ENCODE data around the gene STARD8.
A peak's percentile ranks its signal among the peaks of the same experiment; 100 is the strongest.
"Not testable (repeated sequence)": the region's sequence is repeated elsewhere in the genome, so short reads cannot be mapped to it uniquely, and the experiment has no call there.

STARD8 gene

GRCh38 chrX:68648960-68649359 lies 1.5 kb downstream of the STARD8 start:
- Histone ChIP-seq H3K9ac (ENCODE audit: low read depth, low read length) (peak overlapping the region; percentile 1; the same call in 1 of the 2 replicates), H3K36me3 (ENCODE audit: insufficient read depth, low read length) (no peaks in the 10 kb centered on the region), H3K9me3 (ENCODE audit: control insufficient read depth, insufficient read depth, low read length) (no peaks in the 10 kb centered on the region), H3K4me1 (ENCODE audit: insufficient read depth, low read length) (peaks cover 28% of the 10 kb centered on the region)

DNA sequence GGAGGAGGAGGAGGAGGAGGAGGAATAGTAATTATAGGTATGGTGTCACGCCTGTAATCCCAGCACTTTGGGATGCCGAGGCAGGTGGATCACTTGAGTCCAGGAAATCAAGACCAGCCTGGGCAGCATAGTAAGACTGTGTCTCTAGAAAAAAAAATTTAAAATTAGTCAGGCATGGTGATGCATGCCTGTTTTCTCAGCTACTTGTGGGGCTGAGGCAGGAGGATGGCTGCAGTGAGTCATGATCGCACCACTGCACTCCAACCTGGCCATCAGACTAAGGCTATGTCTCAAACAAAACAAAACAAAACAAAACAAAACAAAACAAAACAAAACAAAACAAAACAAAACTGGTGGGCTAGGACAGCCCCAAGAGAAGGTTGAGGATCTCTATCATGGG lies 3.0 kb downstream of the STARD8 start:
- Histone ChIP-seq H3K4me1 (ENCODE audit: insufficient read depth, low read length) (peaks cover 28% of the 10 kb centered on the region), H3K9ac (ENCODE audit: low read depth, low read length) (no peak overlapping the region), H3K9me3 (ENCODE audit: control insufficient read depth, insufficient read depth, low read length) (no peaks in the 10 kb centered on the region), H3K36me3 (ENCODE audit: insufficient read depth, low read length) (no peaks in the 10 kb centered on the region)

DNA sequence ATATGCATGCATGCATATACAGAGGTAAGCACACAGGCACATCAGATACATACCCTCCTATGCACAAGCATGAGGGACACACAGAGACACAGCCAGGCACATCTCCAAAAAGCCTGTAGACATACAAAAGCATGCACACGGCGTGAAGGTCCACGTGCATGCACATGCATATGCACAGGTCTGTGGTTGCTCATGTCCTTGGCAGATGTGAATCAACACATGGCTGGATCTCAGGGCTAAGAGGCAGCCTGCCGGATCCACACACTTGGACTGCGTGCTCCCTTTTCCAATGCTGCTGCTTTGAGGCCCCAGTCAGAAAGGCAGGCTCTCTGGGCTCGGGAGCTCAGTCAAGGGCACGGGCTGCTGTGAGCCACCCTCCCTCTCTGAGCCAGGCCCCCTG lies 3.6 kb downstream of the STARD8 start:
- peaks cover 28% of the 10 kb centered on the region for H3K4me1 ChIP-seq (ENCODE audit: insufficient read depth, low read length)
- no peaks in the 10 kb centered on the region for H3K36me3 ChIP-seq (ENCODE audit: insufficient read depth, low read length)
- no peaks in the 10 kb centered on the region for H3K9me3 ChIP-seq (ENCODE audit: control insufficient read depth, insufficient read depth, low read length)
- H3K9ac ChIP-seq (ENCODE audit: low read depth, low read length): no peak overlapping the region

DNA sequence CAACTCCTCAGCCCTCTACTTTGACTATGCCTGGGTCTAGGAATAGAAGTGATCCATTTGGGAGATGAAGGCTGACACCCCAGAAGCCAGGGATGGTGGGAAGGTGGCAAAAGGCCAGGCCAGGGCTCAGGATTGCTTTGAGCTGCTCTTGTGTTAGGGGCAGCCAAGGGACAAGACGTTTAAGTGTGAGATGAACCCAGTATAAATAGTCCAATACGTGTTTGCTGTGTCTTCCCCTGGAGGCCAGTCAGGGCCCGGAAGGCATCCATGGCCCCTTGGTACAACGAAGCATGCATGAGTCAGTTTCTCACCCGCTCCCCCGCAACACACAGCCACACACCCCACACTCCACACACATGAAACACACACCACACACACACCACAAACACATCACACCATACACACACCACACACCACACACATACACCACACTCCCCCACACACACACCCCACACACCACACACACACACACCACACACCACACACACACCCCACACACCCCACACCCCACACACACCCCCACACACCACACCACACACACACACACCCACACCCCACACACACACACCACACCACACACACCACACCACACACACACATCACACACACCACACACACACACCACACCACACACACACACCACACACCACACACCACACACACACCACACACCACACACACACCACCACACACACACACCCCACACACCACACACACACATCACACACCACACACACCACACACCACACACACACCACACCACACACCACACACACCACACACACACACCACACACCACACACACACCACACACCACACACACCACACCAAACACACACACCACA lies 5.1 kb downstream of the STARD8 start:
- Histone ChIP-seq H3K9ac (ENCODE audit: low read depth, low read length) (no peak overlapping the region), H3K4me1 (ENCODE audit: insufficient read depth, low read length) (peaks cover 21% of the 10 kb centered on the region), H3K9me3 (ENCODE audit: control insufficient read depth, insufficient read depth, low read length) (no peaks in the 10 kb centered on the region), H3K36me3 (ENCODE audit: insufficient read depth, low read length) (no peaks in the 10 kb centered on the region)

DNA sequence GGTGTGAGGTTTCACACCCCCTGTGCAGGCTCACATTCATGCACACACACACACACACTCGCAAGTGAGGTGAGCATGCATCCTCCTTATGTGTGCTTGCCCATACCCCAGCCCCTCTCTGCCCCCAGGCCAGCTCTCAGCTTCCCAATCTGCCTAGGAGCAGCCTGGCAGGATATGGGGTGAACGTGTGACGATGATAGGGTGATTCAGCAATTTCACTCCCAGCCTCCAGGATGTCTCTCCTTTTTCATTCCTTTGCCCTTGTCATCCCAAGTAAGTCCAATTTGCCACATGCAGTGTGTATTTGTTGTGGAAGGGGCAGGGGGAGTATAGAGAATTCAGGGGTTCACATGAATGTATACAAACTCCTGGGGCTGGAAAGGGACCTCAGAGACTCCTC lies 7.2 kb downstream of the STARD8 start:
- Histone ChIP-seq H3K9ac (ENCODE audit: low read depth, low read length) (no peak overlapping the region), H3K36me3 (ENCODE audit: insufficient read depth, low read length) (no peaks in the 10 kb centered on the region), H3K4me1 (ENCODE audit: insufficient read depth, low read length) (peaks cover 22% of the 10 kb centered on the region), H3K9me3 (ENCODE audit: control insufficient read depth, insufficient read depth, low read length) (no peaks in the 10 kb centered on the region)

DNA sequence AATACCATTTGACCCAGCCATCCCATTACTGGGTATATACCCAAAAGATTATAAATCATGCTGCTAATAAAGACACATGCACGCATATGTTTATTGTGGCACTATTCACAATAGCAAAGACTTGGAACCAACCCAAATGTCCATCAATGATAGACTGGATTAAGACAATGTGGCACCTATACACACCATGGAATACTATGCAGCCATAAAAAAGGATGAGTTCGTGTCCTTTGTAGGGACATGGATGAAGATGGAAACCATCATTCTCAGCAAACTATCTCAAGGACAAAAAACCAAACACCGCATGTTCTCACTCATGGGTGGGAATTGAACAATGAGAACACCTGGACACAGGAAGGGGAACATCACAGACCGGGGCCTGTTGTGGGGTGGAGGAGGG lies 9.0 kb downstream of the STARD8 start:
- not testable (repeated sequence) for H3K9ac ChIP-seq (ENCODE audit: low read depth, low read length); H3K9me3 ChIP-seq (ENCODE audit: control insufficient read depth, insufficient read depth, low read length); H3K36me3 ChIP-seq (ENCODE audit: insufficient read depth, low read length)
- H3K4me1 ChIP-seq (ENCODE audit: insufficient read depth, low read length): peaks cover 23% of the 10 kb centered on the region

DNA sequence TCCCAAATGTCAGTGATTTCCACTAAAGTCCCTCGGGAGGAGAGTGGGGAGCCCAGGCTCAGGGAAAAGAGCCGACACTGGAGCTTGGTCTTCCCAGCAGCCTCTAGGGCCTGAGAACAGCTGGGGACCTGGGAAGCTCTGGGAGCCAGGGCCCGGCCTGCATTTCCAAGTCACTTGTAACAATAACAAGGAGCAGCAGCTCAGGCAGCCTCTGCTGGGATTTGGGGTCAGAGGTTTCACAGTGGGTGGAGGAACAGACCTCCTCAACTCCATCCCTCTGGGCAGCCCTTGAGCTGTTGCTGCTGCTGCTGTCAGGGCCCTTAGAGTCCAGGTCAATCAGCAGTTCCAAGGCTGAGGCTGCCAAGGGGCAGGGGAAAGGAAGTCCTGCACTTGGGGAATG lies 11.1 kb downstream of the STARD8 start:
- Histone ChIP-seq H3K9me3 (ENCODE audit: control insufficient read depth, insufficient read depth, low read length) (no peaks in the 10 kb centered on the region), H3K36me3 (ENCODE audit: insufficient read depth, low read length) (no peaks in the 10 kb centered on the region; the same call in 1 of the 2 replicates), H3K4me1 (ENCODE audit: insufficient read depth, low read length) (peaks cover 23% of the 10 kb centered on the region), H3K9ac (ENCODE audit: low read depth, low read length) (no peak overlapping the region)

DNA sequence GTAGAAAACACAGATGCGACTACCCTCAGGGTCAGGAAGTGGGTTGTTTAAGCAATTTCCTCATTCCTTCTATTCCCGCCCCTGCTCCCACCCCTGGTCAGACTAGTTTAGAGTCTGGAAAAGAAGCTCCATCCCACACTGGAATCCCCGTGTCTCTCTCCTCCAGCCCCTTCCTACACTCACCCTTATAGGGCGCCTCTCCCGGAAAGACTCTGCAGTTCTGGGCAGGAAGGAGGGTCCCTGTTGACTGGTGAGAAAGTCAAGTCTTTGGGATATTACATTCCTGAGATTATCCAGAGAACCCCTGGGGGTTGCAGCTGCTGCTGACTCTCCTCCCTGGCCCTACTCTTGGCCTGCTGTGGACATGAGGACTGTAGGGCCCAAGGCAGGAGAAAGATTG lies 11.9 kb downstream of the STARD8 start:
- no peaks in the 10 kb centered on the region; the same call in 1 of the 2 replicates for H3K36me3 ChIP-seq (ENCODE audit: insufficient read depth, low read length)
- no peak overlapping the region for H3K9ac ChIP-seq (ENCODE audit: low read depth, low read length)
- peaks cover 23% of the 10 kb centered on the region for H3K4me1 ChIP-seq (ENCODE audit: insufficient read depth, low read length)
- H3K9me3 ChIP-seq (ENCODE audit: control insufficient read depth, insufficient read depth, low read length): no peaks in the 10 kb centered on the region

GRCh38 chrX:68659786-68660185 lies 12.3 kb downstream of the STARD8 start:
- H3K4me1 ChIP-seq (ENCODE audit: insufficient read depth, low read length): peaks cover 23% of the 10 kb centered on the region
- H3K9ac ChIP-seq (ENCODE audit: low read depth, low read length): no peak overlapping the region
- H3K36me3 ChIP-seq (ENCODE audit: insufficient read depth, low read length): no peaks in the 10 kb centered on the region; the same call in 1 of the 2 replicates
- no peaks in the 10 kb centered on the region for H3K9me3 ChIP-seq (ENCODE audit: control insufficient read depth, insufficient read depth, low read length)

DNA sequence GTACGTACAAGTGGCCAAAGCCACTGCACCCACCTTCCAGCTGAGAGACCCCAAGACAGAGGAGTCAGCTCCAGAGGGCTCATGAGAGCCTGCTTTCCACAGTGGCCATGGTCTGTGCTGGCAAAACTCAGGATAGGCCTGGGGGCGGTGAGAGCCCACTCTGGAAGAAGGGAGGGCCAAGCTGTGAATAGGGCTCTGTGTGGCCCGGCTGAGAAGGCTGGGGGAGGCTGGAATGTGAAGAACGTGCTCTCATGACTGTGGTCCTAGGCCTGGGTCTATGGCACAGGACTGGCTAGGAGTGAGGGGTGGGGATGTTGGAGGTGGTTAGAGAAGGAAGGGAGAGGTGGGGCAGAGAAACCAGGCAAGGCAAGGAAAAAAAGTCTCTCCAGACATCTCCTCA lies 13.3 kb downstream of the STARD8 start:
- no peaks in the 10 kb centered on the region for H3K9me3 ChIP-seq (ENCODE audit: control insufficient read depth, insufficient read depth, low read length)
- H3K9ac ChIP-seq (ENCODE audit: low read depth, low read length): no peak overlapping the region
- H3K36me3 ChIP-seq (ENCODE audit: insufficient read depth, low read length): no peaks in the 10 kb centered on the region; the same call in 1 of the 2 replicates
- H3K4me1 ChIP-seq (ENCODE audit: insufficient read depth, low read length): peaks cover 23% of the 10 kb centered on the region

DNA sequence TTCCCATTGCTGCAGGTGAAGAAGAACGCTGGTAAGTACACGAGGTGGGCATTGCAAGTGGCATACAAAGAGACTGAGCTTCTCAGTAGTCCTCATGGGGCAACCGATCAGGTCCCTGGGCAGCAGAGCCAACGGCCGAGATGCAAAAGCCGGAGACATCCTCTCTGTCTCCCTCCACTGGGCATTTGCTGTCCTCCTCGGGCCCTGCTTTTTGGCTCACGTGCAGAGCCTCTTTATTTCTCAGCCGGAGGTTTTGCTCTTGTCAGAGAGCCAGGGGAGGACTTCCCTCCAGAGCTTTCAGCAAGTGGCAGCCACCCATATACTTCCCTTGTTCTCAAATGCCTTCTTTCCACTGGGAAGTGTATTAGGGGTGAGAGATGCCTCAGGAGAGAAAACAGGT lies 18.0 kb downstream of the STARD8 start:
- Histone ChIP-seq H3K4me1 (ENCODE audit: insufficient read depth, low read length) (peaks cover 9% of the 10 kb centered on the region), H3K36me3 (ENCODE audit: insufficient read depth, low read length) (no peaks in the 10 kb centered on the region; the same call in 1 of the 2 replicates), H3K9ac (ENCODE audit: low read depth, low read length) (no peak overlapping the region), H3K9me3 (ENCODE audit: control insufficient read depth, insufficient read depth, low read length) (no peaks in the 10 kb centered on the region)

GRCh38 chrX:68666580-68666979 lies 19.1 kb downstream of the STARD8 start:
- Histone ChIP-seq H3K4me1 (ENCODE audit: insufficient read depth, low read length) (peaks cover 6% of the 10 kb centered on the region), H3K36me3 (ENCODE audit: insufficient read depth, low read length) (peaks cover 1% of the 10 kb centered on the region; the same call in 1 of the 2 replicates), H3K9me3 (ENCODE audit: control insufficient read depth, insufficient read depth, low read length) (no peaks in the 10 kb centered on the region), H3K9ac (ENCODE audit: low read depth, low read length) (no peak overlapping the region)

GRCh38 chrX:68669094-68669860 lies 21.8 kb downstream of the STARD8 start:
- Histone ChIP-seq H3K36me3 (ENCODE audit: insufficient read depth, low read length) (peaks cover 3% of the 10 kb centered on the region; the same call in 1 of the 2 replicates), H3K9me3 (ENCODE audit: control insufficient read depth, insufficient read depth, low read length) (no peaks in the 10 kb centered on the region), H3K9ac (ENCODE audit: low read depth, low read length) (no peak overlapping the region), H3K4me1 (ENCODE audit: insufficient read depth, low read length) (peaks cover 22% of the 10 kb centered on the region)

GRCh38 chrX:68669871-68670270 lies 22.4 kb downstream of the STARD8 start:
- Histone ChIP-seq H3K4me1 (ENCODE audit: insufficient read depth, low read length) (peaks cover 22% of the 10 kb centered on the region), H3K9me3 (ENCODE audit: control insufficient read depth, insufficient read depth, low read length) (no peaks in the 10 kb centered on the region), H3K36me3 (ENCODE audit: insufficient read depth, low read length) (peaks cover 3% of the 10 kb centered on the region; the same call in 1 of the 2 replicates), H3K9ac (ENCODE audit: low read depth, low read length) (no peak overlapping the region)

DNA sequence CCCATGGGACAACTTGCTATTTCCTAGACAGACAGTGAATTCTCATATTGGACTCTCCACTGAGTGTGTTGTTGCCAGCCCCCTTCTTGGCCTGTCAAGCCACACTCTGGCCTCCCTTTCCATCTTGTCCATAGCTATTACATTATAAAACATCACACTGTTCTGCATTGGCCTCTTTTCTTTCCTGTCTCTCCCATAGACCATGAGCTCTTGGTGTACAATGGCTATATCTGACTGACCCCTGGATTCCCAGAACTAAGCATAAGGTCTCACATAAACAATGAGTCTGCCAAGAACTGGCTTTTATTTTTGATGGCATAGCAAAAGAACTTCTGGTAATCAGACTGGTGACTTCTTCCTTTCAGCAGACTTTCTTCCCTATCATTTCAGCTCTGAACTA lies 23.8 kb downstream of the STARD8 start:
- Histone ChIP-seq H3K9me3 (ENCODE audit: control insufficient read depth, insufficient read depth, low read length) (no peaks in the 10 kb centered on the region), H3K9ac (ENCODE audit: low read depth, low read length) (no peak overlapping the region), H3K36me3 (ENCODE audit: insufficient read depth, low read length) (peaks cover 3% of the 10 kb centered on the region; the same call in 1 of the 2 replicates), H3K4me1 (ENCODE audit: insufficient read depth, low read length) (peaks cover 34% of the 10 kb centered on the region)
